C4-2B (cell line): ENCODE measurements around the gene JAM2.
A peak's percentile ranks its signal among the peaks of the same experiment; 100 is the strongest.

Experiments
- H3K27ac ChIP-seq: fragments of 450-650 bp; 2 replicates; pipeline ENCODE4 v1.5.1; 2017
- ZFX ChIP-seq: fragments of 450-650 bp; IDR thresholded peaks from 2 replicates; pipeline ENCODE4 v1.6.1; 2017
- TF ChIP-seq, protein P1 (sequence below): fragments of 450-650 bp; conservative IDR thresholded peaks from 2 replicates; pipeline ENCODE4 v1.5.1; 2017; ENCODE audit warnings: mild to moderate bottlenecking

The JAM2 gene

DNA sequence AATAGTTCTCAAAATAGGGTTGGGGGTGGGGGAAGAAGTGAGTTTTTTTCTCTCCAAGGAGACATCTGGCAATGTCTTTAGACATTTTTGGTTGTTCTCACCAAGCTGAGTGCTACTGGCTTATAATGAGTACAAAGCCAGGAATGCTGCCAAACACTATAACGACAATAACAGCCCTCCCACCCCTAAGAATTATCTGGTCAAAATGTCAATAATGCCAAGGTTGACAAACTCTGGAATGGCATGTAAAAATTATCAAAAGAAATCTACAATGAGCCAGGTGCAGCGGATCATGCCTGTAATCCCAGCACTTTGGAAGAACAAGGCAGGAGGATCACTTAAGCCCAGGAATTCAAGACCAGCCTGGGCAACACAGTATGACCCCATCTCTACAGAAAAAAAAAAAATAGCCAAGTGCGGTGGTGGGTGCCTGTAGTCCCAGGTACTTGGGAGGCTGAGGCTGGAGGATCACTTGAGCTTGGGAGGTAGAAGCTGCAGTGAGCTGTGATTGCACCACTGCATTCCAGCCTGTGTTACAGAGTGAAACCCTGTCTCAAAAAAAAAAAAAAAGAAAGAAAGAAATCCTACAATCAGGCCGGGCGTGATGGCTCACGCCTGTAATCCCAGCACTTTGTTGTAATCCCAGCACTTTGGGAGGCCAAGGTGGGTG lies 93.2 kb downstream of the JAM2 start:
- TF ChIP-seq, protein P1, sequence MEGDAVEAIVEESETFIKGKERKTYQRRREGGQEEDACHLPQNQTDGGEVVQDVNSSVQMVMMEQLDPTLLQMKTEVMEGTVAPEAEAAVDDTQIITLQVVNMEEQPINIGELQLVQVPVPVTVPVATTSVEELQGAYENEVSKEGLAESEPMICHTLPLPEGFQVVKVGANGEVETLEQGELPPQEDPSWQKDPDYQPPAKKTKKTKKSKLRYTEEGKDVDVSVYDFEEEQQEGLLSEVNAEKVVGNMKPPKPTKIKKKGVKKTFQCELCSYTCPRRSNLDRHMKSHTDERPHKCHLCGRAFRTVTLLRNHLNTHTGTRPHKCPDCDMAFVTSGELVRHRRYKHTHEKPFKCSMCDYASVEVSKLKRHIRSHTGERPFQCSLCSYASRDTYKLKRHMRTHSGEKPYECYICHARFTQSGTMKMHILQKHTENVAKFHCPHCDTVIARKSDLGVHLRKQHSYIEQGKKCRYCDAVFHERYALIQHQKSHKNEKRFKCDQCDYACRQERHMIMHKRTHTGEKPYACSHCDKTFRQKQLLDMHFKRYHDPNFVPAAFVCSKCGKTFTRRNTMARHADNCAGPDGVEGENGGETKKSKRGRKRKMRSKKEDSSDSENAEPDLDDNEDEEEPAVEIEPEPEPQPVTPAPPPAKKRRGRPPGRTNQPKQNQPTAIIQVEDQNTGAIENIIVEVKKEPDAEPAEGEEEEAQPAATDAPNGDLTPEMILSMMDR = no peak
- no peak for TF ChIP-seq ZFX
- H3K27ac ChIP-seq = no peak overlapping the region

DNA sequence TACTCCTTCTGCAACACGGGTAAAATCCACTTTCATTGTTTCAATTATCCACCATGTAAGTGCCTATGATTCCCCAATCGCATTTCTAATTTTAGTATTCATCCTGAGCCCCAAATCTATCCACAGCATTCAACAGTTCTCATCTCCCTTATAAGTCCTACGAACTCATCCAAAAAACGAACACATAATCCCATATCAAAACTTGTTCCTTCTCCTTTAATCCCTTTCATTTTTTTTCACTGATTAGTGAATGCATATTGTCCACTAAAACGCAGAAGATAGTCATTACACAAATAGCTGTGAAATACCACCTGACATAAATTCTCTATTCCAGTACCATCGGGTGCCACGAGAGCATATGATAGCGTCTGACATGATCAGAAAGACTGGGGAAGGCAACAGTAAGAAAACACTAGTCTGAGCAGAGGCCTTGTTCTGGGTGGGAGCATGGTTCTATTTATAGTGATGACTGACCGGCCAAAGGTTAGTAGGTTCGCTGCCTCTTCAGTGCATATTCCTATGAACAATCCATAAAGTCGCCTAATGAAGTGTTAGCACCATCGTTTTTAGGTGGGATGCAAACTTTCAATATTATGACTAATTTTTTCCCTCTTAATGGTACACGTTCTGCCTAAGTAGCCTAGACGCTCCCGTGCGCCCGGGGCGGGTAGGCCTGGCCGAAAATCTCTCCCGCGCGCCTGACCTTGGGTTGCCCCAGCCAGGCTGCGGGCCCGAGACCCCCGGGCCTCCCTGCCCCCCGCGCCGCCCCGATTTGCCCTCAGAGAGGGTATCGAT lies 95.0 kb downstream of the JAM2 start:
- H3K27ac ChIP-seq = peak overlapping the region; percentile 95
- peak; percentile 82 for TF ChIP-seq ZFX
- TF ChIP-seq, protein P1 = no peak

DNA sequence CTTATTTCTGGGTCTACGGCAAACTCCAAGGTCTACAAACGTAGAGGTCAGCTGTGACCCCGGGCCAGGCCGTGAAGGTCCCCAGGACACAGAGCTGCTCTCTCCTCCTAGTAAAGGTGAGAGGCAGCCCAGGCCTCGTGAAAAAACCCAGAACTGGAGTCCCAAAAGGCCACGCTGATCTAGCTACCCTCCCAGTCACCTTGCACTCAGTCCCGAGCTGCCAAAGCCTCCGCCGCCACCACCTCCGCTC lies 95.5 kb downstream of the JAM2 start:
- peak overlapping the region; percentile 95 for H3K27ac ChIP-seq

DNA sequence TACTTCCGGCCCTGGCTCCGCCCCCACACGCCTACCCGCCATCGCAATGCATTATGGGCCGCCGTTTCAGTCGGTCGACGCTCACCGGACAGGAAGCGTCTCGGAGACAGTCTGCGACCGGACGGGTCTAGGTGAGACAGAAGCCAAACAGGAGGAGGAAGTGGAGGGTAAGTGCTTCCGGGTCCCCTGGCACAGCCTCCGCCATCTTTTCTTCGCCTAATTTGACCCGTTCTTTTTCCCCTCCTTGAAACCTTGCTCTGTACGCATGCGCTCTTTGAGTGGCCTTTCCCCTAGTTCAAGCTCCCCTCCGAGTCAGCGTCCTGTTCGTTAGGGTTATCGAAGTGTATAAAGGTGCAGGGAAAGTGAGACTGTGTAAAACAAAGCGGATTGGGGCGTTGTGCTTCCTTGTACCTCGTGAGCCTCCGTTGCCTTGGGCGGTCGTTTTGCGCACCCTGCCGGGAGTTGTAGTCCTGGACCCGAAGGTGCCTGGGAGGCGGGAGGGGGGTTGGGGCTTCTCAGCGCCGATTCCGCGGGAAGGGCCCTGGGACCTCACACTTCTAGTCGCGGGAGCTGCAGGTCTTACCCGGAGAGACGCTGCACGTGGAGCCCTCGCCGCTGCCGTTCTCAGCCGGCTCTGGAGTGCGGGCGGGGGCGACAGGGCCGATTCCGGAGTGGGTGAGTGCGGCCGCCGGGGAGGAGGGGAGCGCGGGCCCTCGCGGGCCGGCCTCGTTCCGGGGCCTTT lies 96.0 kb downstream of the JAM2 start, which contains the start of the genes ATP5PF and GABPA:
ATP5PF (minus strand) TSS at position 1 of the 742 bp plus-strand sequence. CDS start 5,110 bp downstream, outside the sequence.
GABPA (plus strand) TSS at position 69 of the 742 bp plus-strand sequence. CDS start 6,627 bp downstream, outside the sequence.
- TF ChIP-seq, protein P1 = no peak
- TF ChIP-seq ZFX = peak; percentile 81
- H3K27ac ChIP-seq = peak within 1 kb of the TSS; percentile 95

More for the DNA sequence above, 95.5 kb downstream of the JAM2 start:
- TF ChIP-seq ZFX = peak; percentile 53
- TF ChIP-seq, protein P1 = no peak

DNA sequence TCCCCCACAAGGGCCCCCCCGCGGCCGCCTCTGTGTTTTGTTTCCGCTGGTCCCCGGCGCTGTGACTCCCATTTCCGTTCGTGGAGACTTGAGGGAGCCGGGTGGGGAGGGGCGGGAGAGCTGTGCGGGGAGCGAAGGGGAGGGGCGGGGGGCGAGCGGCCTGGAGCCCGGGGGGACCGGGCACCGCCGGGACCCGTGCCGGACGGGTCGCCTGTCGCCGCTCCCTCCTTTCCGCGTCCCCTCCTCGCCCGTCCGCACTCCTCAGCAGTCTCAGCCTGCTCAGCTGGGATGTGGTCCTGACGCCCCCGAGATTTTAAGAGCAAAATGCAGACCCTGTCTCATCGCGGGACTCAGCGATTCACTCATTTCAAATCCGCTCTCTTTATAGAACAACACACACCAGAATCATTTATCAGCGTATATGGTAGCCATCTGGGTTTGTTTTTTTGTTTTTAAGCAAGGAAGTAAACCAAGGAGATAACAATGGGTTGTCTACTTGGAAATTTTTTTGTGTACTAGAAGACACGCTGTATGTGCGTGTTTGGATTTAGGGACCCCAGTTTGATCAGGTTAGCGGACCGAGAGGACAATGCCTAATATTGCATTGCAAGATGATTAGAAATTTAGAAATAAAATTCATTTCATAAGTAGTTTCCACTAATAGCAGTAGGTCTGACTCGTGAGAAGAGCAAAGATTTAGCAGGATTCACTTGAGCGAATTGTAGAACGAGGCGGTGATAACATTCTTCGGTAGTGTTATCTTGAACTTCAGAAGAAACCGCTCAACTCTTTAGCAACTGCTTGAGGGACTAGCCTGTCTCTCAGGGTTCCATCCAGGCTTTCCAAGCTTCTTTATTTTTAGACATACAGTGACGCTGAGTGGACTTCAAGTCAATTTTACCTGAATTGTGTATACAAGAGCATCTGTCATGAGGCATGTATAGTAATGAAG lies 96.9 kb downstream of the JAM2 start:
- TF ChIP-seq, protein P1 = no peak
- TF ChIP-seq ZFX = peak; percentile 38

DNA sequence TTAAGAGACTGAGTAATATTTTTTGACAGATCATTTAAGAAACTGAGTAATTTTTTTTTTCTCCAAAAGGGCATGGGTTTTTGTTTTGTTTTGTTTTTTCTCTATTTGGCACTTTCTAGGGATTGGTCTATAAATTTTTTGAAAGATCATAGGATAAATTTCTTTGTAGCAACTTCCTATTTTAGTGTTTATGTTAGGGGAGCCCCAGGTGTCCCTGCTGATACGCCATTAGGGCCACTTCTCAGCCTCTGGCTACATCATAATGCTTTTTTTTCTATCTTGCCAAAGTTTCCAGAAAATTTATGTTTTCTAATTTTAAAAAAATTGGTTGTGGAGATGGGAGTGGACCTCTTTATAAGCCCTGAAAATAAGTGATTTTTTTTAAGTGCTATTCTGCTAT lies 98.4 kb downstream of the JAM2 start:
- TF ChIP-seq, protein P1 = no peak
- TF ChIP-seq ZFX = no peak

More for the DNA sequence above, 96.9 kb downstream of the JAM2 start:
- H3K27ac ChIP-seq = peak overlapping the region; percentile 95

More for the DNA sequence above, 98.4 kb downstream of the JAM2 start:
- no peak overlapping the region for H3K27ac ChIP-seq
